HCT116 (cell line): Measurements from ENCODE around the gene CAPN2. TPM values are rescaled to one million over a fixed set of nuclear protein-coding genes. Genes with fewer than 3 reads are reported as not detected.

Source experiments
- ATAC-seq: fragments of 200-7000 bp; cut with Tn5 transposase; 2 replicates; pipeline ENCODE4 v1.9.1; 2020; ENCODE audit warnings: mild to moderate bottlenecking, moderate library complexity
- BruUV-seq: library from RNA; stranded (reverse); fragments of 400-500 nt; replicated peaks from 2 replicates; lab custom pipeline; 2021; lab: Mats Ljungman, UMichigan
- CTCF ChIA-PET: fragments of 300-600 bp; sonication (Branson Sonifier 250); formaldehyde crosslinking; loops from one replicate; lab custom pipeline; 2021; ENCODE audit warnings: antibody characterized with exemption; lab: Charles Lee
- POLR2A ChIA-PET: fragments of 300-600, 350-600 bp; sonication (Branson Sonifier 250); formaldehyde crosslinking; loops from one replicate; lab custom pipeline; 2021; ENCODE audit warnings: antibody characterized with exemption; lab: Charles Lee
- RAD21 ChIA-PET, 2 experiments: fragments of 300-600 bp; sonication (Branson Sonifier 250); formaldehyde crosslinking; loops; one replicate each; lab custom pipeline; 2023; ENCODE audit warnings: low total read pairs in 2 of 2; ENCODE audit not compliant: uncharacterized antibody in 2 of 2, unreplicated experiment in 2 of 2, low non-redundant PET in 1 of 2; lab: Charles Lee
- DNase-seq: peaks from one replicate; pipeline ENCODE4 v3.0.0-alpha.2; 2010; ENCODE audit warnings: low read depth, low spot score
- H2AFZ ChIP-seq: fragments of 200-600 bp; shearing (Covaris generic), sonication (generic); 2 replicates; pipeline ENCODE4 v1.6.1; 2017; ENCODE audit warnings: low read depth, mixed run types, mixed read lengths, antibody characterized with exemption, low read length; ENCODE audit not compliant: poor library complexity, severe bottlenecking
- H3K27ac ChIP-seq: 2 replicates; pipeline ENCODE4 v1.5.1; 2012; ENCODE audit warnings: low read depth, low read length
- H3K27me3 ChIP-seq: fragments of 200-600 bp; sonication (generic); 2 replicates; pipeline ENCODE4 v1.6.1; 2016; ENCODE audit warnings: mixed run types, low read length, mixed read lengths; ENCODE audit not compliant: insufficient read depth
- H3K36me3 ChIP-seq, 2 experiments: fragments of 200-500 bp in 1 of 2; fragments of 200-600 bp in 1 of 2; sonication (Bioruptor generic) in 1 of 2; sonication (generic) in 1 of 2; 2 replicates each; pipeline versions ENCODE4 v1.5.1 to v1.6.1; 2014 to 2016; ENCODE audit warnings: low read length in 2 of 2, inconsistent platforms in 1 of 2, mixed read lengths in 1 of 2, mixed run types in 1 of 2; ENCODE audit not compliant: insufficient read depth in 2 of 2, control insufficient read depth in 1 of 2
- H3K4me1 ChIP-seq, 2 experiments: fragments of 200-600 bp in 1 of 2; sonication (generic) in 1 of 2; 2 replicates each; pipeline versions ENCODE4 v1.5.1 to v1.6.1; 2012 to 2017; ENCODE audit warnings: low read length in 2 of 2, inconsistent platforms in 1 of 2, mild to moderate bottlenecking in 1 of 2, mixed read lengths in 1 of 2, mixed run types in 1 of 2, moderate library complexity in 1 of 2; ENCODE audit not compliant: insufficient read depth in 2 of 2, control insufficient read depth in 1 of 2
- H3K4me2 ChIP-seq: fragments of 200-600 bp; sonication (generic); 2 replicates; pipeline ENCODE4 v1.6.1; 2017; ENCODE audit warnings: mixed run types, low read length, mixed read lengths
- H3K4me3 ChIP-seq, 2 experiments: fragments of 200-600 bp in 1 of 2; sonication (generic) in 1 of 2; replicated peaks in 1 of 2; 2 replicates each; pipeline ENCODE4 v1.5.1; 2011 to 2016; ENCODE audit warnings: low read length in 2 of 2, control low read depth in 1 of 2, low read depth in 1 of 2, mild to moderate bottlenecking in 1 of 2, mixed read lengths in 1 of 2, mixed run types in 1 of 2
- H3K79me2 ChIP-seq: fragments of 200-600 bp; sonication (generic); 2 replicates; pipeline ENCODE4 v1.6.1; 2017; ENCODE audit warnings: mild to moderate bottlenecking, mixed run types, low read length, moderate library complexity, mixed read lengths; ENCODE audit not compliant: insufficient read depth
- H3K9ac ChIP-seq: fragments of 200-600 bp; sonication (generic); 2 replicates; pipeline ENCODE4 v1.6.1; 2016; ENCODE audit warnings: low read length, mixed read lengths
- H3K9me2 ChIP-seq: fragments of 200-600 bp; sonication (generic), shearing (Covaris generic); 2 replicates; pipeline ENCODE4 v1.6.1; 2017; ENCODE audit warnings: mixed run types, mild to moderate bottlenecking, moderate library complexity; ENCODE audit not compliant: insufficient read depth
- H3K9me3 ChIP-seq, 2 experiments: fragments of 200-500 bp in 1 of 2; fragments of 200-600 bp in 1 of 2; sonication (Bioruptor generic) in 1 of 2; sonication (generic) in 1 of 2; 2 replicates each; pipeline ENCODE4 v1.6.1; 2014 to 2017; ENCODE audit warnings: low read length in 2 of 2, mixed read lengths in 2 of 2, inconsistent platforms in 1 of 2, low read depth in 1 of 2, mild to moderate bottlenecking in 1 of 2, mixed run types in 1 of 2, moderate library complexity in 1 of 2; ENCODE audit not compliant: control insufficient read depth in 1 of 2, insufficient read depth in 1 of 2
- H4K20me1 ChIP-seq: fragments of 200-600 bp; sonication (generic), shearing (Covaris generic); 2 replicates; pipeline ENCODE4 v1.6.1; 2017; ENCODE audit warnings: mixed run types, mild to moderate bottlenecking, moderate library complexity; ENCODE audit not compliant: insufficient read depth
- CEBPB ChIP-seq: IDR thresholded peaks from 2 replicates; pipeline ENCODE4 v1.6.1; 2012; ENCODE audit warnings: low read depth
- EGR1 ChIP-seq: IDR thresholded peaks from 2 replicates; pipeline ENCODE4 v1.6.1; 2012; ENCODE audit warnings: low read depth
- EZH2 ChIP-seq: fragments of 200-600 bp; sonication (generic); IDR thresholded peaks from 2 replicates; pipeline ENCODE4 v1.6.1; 2017; ENCODE audit warnings: antibody characterized with exemption, mixed run types
- EZH2phosphoT487 ChIP-seq: fragments of 200-600 bp; IDR thresholded peaks from 2 replicates; pipeline ENCODE4 v1.6.1; 2018; ENCODE audit warnings: antibody characterized with exemption, borderline replicate concordance
- JUND ChIP-seq: IDR thresholded peaks from 2 replicates; pipeline ENCODE4 v1.6.1; 2012
- POLR2A ChIP-seq: IDR thresholded peaks from 2 replicates; pipeline ENCODE4 v1.7.0; 2011; ENCODE audit warnings: borderline replicate concordance; ENCODE audit not compliant: insufficient read depth, insufficient read length; ENCODE audit errors: extremely low read depth
- POLR2AphosphoS5 ChIP-seq: IDR thresholded peaks from 2 replicates; pipeline ENCODE4 v1.6.1; 2011; ENCODE audit warnings: mild to moderate bottlenecking, low read depth, low read length, moderate library complexity
- SP1 ChIP-seq: IDR thresholded peaks from 2 replicates; pipeline ENCODE4 v1.6.1; 2012; ENCODE audit warnings: low read depth
- SRF ChIP-seq: IDR thresholded peaks from 2 replicates; pipeline ENCODE4 v1.6.1; 2012; ENCODE audit warnings: low read depth
- TCF7L2 ChIP-seq: IDR thresholded peaks from 2 replicates; pipeline ENCODE4 v1.7.0; 2011; ENCODE audit warnings: borderline replicate concordance, inconsistent platforms; ENCODE audit not compliant: insufficient read depth, insufficient read length; ENCODE audit errors: extremely low read depth
- YY1 ChIP-seq: IDR thresholded peaks from 2 replicates; pipeline ENCODE4 v1.6.1; 2011; ENCODE audit warnings: low read length, low read depth, moderate library complexity, mild to moderate bottlenecking; ENCODE audit not compliant: insufficient replicate concordance; ENCODE audit errors: extremely low read depth
- ZFX ChIP-seq: fragments of 450-650 bp; IDR thresholded peaks from 2 replicates; pipeline ENCODE4 v1.6.1; 2017
- ZNF274 ChIP-seq: fragments of 200-500 bp; sonication (Bioruptor generic); IDR thresholded peaks from 2 replicates; pipeline ENCODE4 v1.6.1; 2014; ENCODE audit warnings: mild to moderate bottlenecking, low read depth, low read length, inconsistent platforms
- intact Hi-C: fragments of 100-400 bp; cut with micrococcal nuclease; formaldehyde crosslinking; loops from 2 replicates; pipeline ENCODE4 v1.10.0; 2022
- total RNA-seq: library from RNA; stranded (reverse); gene quantifications from one replicate; pipeline ENCODE4 v1.2.1, GENCODE V29; 2021; ENCODE audit not compliant: unreplicated experiment
- TF ChIP-seq, protein P1 (sequence below): IDR thresholded peaks from 2 replicates; pipeline ENCODE4 v1.6.1; 2012; ENCODE audit warnings: low read depth
- TF ChIP-seq, protein P2 (sequence below): IDR thresholded peaks from 2 replicates; pipeline ENCODE4 v1.6.1; 2011; ENCODE audit warnings: mild to moderate bottlenecking, low read length, moderate library complexity; ENCODE audit not compliant: insufficient replicate concordance; ENCODE audit errors: extremely low read depth
- TF ChIP-seq, protein P3 (sequence below): IDR thresholded peaks from 2 replicates; pipeline ENCODE4 v1.6.1; 2012
- TF ChIP-seq, protein P4 (sequence below): IDR thresholded peaks from 2 replicates; pipeline ENCODE4 v1.6.1; 2012
- TF ChIP-seq, protein P5 (sequence below), 3 experiments: fragments of 200-600 bp in 1 of 3; sonication (generic) in 1 of 3; IDR thresholded peaks in 2 of 3; conservative IDR thresholded peaks in 1 of 3; 2 replicates each; pipeline ENCODE4 v1.5.1; 2012 to 2017; ENCODE audit warnings: low read depth in 2 of 3, low read length in 2 of 3, antibody characterized with exemption in 1 of 3, borderline replicate concordance in 1 of 3, control low read depth in 1 of 3, mild to moderate bottlenecking in 1 of 3, mixed read lengths in 1 of 3, mixed run types in 1 of 3, moderate library complexity in 1 of 3; ENCODE audit not compliant: insufficient read depth in 1 of 3

Gene CAPN2
- total RNA-seq, 1 experiment from 2014 or later: 173 TPM

DNA sequence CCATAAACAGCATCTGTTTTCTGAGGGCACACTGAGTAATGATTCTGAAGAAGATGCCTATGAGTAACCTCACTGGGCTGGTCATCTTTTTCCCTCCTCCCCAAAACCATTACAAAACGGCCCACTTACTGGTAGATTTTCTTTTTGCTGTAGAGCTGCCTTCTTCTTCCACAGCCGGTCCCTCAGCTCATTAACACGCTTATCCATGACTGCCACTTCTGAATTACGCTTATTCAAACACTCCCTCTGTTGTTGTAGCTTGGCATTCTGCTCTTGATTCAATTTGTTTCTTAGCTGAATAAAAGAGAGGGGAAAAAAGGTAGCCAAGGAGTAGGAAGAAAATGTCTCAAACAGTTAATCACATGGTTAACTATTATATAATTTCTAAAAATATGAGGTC lies 90.3 kb downstream of the CAPN2 start:
- no peak for DNase-seq
- TF ChIP-seq TCF7L2 (no peak), SP1 (no peak), JUND (no peak), ZNF274 (no peak), CEBPB (no peak), EGR1 (no peak), ZFX (no peak), SRF (no peak), EZH2phosphoT487 (no peak), POLR2A (no peak), EZH2 (no peak), YY1 (no peak), POLR2AphosphoS5 (no peak)
- TF ChIP-seq, protein P1, sequence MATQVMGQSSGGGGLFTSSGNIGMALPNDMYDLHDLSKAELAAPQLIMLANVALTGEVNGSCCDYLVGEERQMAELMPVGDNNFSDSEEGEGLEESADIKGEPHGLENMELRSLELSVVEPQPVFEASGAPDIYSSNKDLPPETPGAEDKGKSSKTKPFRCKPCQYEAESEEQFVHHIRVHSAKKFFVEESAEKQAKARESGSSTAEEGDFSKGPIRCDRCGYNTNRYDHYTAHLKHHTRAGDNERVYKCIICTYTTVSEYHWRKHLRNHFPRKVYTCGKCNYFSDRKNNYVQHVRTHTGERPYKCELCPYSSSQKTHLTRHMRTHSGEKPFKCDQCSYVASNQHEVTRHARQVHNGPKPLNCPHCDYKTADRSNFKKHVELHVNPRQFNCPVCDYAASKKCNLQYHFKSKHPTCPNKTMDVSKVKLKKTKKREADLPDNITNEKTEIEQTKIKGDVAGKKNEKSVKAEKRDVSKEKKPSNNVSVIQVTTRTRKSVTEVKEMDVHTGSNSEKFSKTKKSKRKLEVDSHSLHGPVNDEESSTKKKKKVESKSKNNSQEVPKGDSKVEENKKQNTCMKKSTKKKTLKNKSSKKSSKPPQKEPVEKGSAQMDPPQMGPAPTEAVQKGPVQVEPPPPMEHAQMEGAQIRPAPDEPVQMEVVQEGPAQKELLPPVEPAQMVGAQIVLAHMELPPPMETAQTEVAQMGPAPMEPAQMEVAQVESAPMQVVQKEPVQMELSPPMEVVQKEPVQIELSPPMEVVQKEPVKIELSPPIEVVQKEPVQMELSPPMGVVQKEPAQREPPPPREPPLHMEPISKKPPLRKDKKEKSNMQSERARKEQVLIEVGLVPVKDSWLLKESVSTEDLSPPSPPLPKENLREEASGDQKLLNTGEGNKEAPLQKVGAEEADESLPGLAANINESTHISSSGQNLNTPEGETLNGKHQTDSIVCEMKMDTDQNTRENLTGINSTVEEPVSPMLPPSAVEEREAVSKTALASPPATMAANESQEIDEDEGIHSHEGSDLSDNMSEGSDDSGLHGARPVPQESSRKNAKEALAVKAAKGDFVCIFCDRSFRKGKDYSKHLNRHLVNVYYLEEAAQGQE: no peak
- TF ChIP-seq, protein P2, sequence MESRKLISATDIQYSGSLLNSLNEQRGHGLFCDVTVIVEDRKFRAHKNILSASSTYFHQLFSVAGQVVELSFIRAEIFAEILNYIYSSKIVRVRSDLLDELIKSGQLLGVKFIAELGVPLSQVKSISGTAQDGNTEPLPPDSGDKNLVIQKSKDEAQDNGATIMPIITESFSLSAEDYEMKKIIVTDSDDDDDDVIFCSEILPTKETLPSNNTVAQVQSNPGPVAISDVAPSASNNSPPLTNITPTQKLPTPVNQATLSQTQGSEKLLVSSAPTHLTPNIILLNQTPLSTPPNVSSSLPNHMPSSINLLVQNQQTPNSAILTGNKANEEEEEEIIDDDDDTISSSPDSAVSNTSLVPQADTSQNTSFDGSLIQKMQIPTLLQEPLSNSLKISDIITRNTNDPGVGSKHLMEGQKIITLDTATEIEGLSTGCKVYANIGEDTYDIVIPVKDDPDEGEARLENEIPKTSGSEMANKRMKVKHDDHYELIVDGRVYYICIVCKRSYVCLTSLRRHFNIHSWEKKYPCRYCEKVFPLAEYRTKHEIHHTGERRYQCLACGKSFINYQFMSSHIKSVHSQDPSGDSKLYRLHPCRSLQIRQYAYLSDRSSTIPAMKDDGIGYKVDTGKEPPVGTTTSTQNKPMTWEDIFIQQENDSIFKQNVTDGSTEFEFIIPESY: no peak
- TF ChIP-seq, protein P3, sequence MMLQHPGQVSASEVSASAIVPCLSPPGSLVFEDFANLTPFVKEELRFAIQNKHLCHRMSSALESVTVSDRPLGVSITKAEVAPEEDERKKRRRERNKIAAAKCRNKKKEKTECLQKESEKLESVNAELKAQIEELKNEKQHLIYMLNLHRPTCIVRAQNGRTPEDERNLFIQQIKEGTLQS: no peak
- TF ChIP-seq, protein P4, sequence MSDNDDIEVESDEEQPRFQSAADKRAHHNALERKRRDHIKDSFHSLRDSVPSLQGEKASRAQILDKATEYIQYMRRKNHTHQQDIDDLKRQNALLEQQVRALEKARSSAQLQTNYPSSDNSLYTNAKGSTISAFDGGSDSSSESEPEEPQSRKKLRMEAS: no peak
- TF ChIP-seq, protein P5, sequence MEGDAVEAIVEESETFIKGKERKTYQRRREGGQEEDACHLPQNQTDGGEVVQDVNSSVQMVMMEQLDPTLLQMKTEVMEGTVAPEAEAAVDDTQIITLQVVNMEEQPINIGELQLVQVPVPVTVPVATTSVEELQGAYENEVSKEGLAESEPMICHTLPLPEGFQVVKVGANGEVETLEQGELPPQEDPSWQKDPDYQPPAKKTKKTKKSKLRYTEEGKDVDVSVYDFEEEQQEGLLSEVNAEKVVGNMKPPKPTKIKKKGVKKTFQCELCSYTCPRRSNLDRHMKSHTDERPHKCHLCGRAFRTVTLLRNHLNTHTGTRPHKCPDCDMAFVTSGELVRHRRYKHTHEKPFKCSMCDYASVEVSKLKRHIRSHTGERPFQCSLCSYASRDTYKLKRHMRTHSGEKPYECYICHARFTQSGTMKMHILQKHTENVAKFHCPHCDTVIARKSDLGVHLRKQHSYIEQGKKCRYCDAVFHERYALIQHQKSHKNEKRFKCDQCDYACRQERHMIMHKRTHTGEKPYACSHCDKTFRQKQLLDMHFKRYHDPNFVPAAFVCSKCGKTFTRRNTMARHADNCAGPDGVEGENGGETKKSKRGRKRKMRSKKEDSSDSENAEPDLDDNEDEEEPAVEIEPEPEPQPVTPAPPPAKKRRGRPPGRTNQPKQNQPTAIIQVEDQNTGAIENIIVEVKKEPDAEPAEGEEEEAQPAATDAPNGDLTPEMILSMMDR (IDR thresholded peaks at IDR 0.05 in 2 of 3, conservative IDR thresholded peaks at IDR 0.05 in 1 of 3; ENCODE audit: borderline replicate concordance in 1 of 3, insufficient read depth in 1 of 3, low read depth in 2 of 3, low read length in 2 of 3): no peak
- RAD21 ChIA-PET: interaction anchor here in 1 of 2 experiments (0.6 kb wide), 1 partner anchor 301 kb away, joined by 10 read pairs; no protein-coding TSS in a partner anchor
- POLR2A ChIA-PET: no interaction called here
- no peak overlapping the region for H2AFZ ChIP-seq
- BruUV-seq: no TSS peak
- no peak overlapping the region for H3K4me3 ChIP-seq
- H3K36me3 ChIP-seq: peaks cover 18 to 45% of the 10 kb centered on the region in 2 experiments; a peak in 3 of 4 replicates
- no peaks in the 10 kb centered on the region for H3K9me2 ChIP-seq
- intact Hi-C loops: no loop called here
- H3K9me3 ChIP-seq: no peaks in the 10 kb centered on the region
- no peaks in the 10 kb centered on the region for H3K4me1 ChIP-seq
- no peak for ATAC-seq
- H4K20me1 ChIP-seq: no peaks in the 10 kb centered on the region
- no peaks in the 10 kb centered on the region for H3K27me3 ChIP-seq
- no peak overlapping the region for H3K9ac ChIP-seq
- no peak overlapping the region for H3K4me2 ChIP-seq
- no peak overlapping the region for H3K27ac ChIP-seq
- no peaks in the 10 kb centered on the region for H3K79me2 ChIP-seq
- CTCF ChIA-PET: no interaction called here
